ENCODE results near the gene IGSF21. TPM values are rescaled to one million over a fixed set of nuclear protein-coding genes. Genes with fewer than 3 reads are reported as not detected.
"Not testable (repeated sequence)": the region's sequence is repeated elsewhere in the genome, so short reads cannot be mapped to it uniquely, and the experiment has no call there.

Gene IGSF21
- polyA plus RNA-seq, 4 donors = 0.23 to 0.75 (median 0.40) TPM

DNA sequence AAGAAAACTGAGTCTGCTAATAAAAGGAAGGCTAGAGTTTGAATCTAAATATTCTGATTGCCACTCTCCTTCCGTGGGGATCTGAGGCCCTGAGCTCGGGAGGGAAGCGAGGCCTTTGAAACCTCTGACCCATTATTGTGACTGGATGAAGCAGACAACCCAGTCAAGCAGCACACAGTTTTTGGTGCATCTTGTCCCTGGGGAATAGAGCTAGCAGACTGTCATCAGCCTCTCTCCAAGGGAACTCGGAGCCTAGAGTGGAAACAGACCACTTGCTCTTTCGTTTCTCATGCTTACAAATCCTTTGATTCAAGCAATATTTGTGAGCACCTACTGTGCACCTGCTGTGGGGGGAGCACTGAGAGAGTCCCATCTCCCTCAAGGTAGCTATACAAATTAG lies 240.0 kb downstream of the IGSF21 start:
- no peak for DNase-seq (ENCODE audit: low read depth in 4 of 4, low spot score in 3 of 4)

DNA sequence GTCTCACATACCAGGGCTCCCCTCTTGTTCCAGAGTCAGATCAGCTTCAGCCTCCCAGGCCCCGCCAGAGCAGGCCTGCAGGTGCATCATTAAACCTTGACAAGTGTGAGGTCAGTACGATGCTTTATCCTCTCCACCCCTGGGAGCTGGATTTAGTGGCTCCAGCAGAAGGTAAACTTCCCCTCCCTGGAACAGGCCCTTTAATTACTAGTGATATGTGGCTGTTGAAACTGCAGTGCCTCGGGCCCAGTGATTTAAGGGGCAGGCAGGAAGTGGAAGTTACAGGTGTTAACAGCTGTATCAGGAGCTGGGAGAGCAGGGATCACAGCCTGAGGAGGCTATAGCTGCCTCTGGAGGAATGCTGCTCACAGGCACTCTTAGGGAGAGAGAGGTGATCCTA lies 240.8 kb downstream of the IGSF21 start:
- DNase-seq (ENCODE audit: low read depth in 4 of 4, low spot score in 3 of 4) = peak in 1 of 4 donors; percentile 24

- no peak for DNase-seq (ENCODE audit: low read depth in 4 of 4, low spot score in 3 of 4)
Measured at GRCh38 chr1:18350747-18351146, 243.1 kb downstream of the IGSF21 start.

GRCh38 chr1:18351735-18352134 lies 244.1 kb downstream of the IGSF21 start:
- DNase-seq (ENCODE audit: low read depth in 4 of 4, low spot score in 3 of 4) = no peak

GRCh38 chr1:18352636-18353265 lies 245.2 kb downstream of the IGSF21 start:
- peak in 1 of 4 donors; percentile 24 for DNase-seq (ENCODE audit: low read depth in 4 of 4, low spot score in 3 of 4)

DNA sequence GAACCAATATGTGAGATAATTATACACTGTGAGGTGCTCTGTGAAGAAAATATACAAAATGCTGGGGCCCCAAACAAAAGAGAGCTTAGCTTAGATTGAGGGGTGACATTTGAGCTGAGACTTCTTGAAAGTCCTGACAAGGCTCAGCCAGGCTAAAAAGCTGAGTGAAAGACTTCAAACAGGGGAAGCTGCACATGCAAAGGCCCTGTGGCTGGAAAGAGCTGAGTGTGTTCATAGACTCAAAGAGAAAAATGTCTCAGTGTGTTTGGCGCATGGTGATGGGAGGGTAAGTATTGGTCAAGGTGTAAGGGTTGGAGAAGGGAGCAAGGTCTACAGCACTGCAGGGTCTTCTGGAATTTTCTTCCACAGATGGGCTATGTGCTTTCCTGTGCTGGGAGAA lies 245.9 kb downstream of the IGSF21 start:
- no peak for DNase-seq (ENCODE audit: low read depth in 4 of 4, low spot score in 3 of 4)

GRCh38 chr1:18353992-18354391 lies 246.4 kb downstream of the IGSF21 start:
- no peak for DNase-seq (ENCODE audit: low read depth in 4 of 4, low spot score in 3 of 4)

DNA sequence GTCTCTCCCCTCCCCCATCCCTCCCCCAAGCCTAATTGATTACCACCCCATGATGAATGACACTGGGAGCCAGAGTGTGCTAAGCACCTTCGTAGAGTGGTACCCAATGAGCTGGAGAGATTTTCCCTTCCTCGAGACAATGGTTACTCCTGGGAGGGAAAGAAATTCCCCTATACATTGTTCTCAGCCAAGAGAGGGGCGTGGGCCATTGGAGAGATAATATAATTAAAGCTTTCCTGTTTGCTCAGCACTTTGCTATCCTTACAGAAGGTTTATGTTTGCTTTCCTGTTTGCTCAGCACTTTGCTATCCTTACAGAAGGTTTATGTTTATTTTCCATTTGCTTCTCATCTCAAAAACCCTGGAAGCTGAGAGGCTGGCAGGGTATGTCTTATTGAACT lies 247.0 kb downstream of the IGSF21 start:
- no peak for DNase-seq (ENCODE audit: low read depth in 4 of 4, low spot score in 3 of 4)

- DNase-seq (ENCODE audit: low read depth in 4 of 4, low spot score in 3 of 4) = no peak
Measured at GRCh38 chr1:18357622-18358230, 250.1 kb downstream of the IGSF21 start.

DNA sequence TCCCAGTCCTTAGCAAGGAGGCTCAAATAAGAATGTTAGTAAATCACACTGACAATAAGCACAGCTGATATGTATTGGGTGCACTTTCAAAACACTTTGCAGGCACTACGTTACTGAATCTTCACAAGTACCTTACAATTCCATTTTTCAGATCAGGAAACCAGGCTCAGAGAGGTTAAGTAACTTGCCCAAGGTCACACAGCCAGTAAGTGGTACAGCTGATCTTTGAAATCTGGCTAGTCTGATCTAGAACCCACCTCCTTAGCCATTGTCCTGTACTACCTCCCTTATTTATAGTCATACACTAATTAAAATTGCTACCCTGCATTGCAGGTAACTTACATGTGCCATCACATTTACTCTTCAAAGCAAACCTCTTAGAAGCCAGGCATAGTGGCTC lies 251.0 kb downstream of the IGSF21 start:
- DNase-seq (ENCODE audit: low read depth in 4 of 4, low spot score in 3 of 4) = no peak

DNA sequence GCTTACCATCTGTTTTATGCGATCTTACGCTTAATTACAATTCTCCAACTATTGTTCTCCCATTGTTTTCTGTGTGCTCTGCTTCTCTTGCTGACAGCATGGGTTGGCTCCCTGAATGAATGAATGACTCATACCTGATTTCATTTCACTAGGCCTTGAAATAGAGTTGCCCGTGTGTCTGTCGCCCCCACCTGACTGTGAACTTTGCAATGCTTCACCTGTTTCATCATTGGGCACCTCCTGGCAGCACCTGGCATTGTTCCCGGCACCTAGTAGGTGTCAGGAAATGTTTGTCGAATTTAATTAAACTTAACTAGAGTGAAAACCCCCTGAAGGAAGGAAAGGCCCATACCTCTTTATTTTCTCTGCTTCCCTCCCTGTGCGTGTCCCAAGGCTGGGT lies 252.7 kb downstream of the IGSF21 start:
- DNase-seq (ENCODE audit: low read depth in 4 of 4, low spot score in 3 of 4) = no peak

DNA sequence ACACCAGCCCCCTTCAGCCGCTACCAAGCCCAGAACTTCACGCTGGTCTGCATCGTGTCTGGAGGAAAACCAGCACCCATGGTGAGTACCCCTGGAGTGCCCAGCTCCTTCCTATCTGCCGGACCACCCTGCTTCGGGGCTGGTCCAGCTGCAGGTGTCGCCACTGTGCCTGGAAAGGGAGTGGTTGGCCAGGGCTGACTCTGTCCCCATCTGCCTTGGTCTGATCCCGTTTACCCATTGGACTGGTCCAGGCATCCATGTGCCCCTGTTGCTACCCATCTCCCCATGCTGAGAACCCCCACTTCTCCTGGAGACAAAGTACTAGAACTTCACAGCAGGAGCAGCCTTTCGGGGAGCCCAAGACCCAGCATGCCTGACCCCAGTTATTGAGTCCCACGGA lies 254.6 kb downstream of the IGSF21 start:
- DNase-seq (ENCODE audit: low read depth in 4 of 4, low spot score in 3 of 4) = no peak

GRCh38 chr1:18363436-18363835 lies 255.8 kb downstream of the IGSF21 start:
- no peak for DNase-seq (ENCODE audit: low read depth in 4 of 4, low spot score in 3 of 4)

- DNase-seq (ENCODE audit: low read depth in 4 of 4, low spot score in 3 of 4) = no peak
Measured at GRCh38 chr1:18365099-18365705, 257.6 kb downstream of the IGSF21 start.

- DNase-seq (ENCODE audit: low read depth in 4 of 4, low spot score in 3 of 4) = not testable (repeated sequence)
Measured at GRCh38 chr1:18372505-18372904, 264.9 kb downstream of the IGSF21 start.

- DNase-seq (ENCODE audit: low read depth in 4 of 4, low spot score in 3 of 4) = no peak
Measured at GRCh38 chr1:18373151-18373550, 265.6 kb downstream of the IGSF21 start.

DNA sequence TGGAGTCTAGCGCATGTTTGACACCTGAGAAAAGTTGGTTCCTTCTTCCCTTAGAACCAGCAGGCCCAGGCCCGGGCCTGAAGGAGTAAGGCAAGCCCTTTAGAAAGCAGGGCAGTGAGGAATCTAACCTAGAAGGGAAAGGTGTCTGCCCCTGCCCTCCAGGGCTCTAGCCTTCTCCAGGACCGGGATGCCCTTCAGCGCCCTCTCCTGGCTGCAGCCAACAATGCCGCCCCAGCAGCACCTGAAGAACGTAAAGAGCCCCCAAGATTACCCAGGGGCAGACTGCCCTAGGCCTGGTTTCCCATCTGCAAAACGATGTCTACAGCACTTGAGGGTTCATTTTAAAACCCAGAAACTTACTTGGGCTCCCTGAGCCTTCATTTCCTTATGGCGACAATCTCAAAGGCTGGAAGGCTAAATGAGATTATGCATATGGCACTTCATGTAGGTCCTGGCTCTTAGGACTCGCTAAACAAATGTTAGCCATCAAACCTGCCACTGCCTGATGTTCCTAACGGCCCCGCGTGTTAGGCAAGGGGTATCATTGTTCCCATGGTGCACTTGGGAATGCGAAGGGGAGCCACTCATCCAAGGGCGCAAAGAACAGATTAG lies 266.4 kb downstream of the IGSF21 start:
- no peak for DNase-seq (ENCODE audit: low read depth in 4 of 4, low spot score in 3 of 4)

DNA sequence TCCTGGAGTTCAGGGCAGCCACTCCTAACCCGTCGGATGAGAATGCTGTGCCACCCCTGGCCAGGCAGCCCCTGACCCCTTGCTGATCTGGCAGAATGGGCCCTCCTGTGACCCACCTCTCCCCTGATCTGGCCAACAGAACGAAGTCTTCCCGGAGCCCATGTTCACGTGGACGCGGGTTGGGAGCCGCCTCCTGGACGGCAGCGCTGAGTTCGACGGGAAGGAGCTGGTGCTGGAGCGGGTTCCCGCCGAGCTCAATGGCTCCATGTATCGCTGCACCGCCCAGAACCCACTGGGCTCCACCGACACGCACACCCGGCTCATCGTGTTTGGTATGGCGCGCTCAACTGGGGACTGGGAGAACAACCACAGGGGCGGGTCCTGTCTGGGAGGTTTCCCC lies 269.1 kb downstream of the IGSF21 start:
- no peak for DNase-seq (ENCODE audit: low read depth in 4 of 4, low spot score in 3 of 4)

DNA sequence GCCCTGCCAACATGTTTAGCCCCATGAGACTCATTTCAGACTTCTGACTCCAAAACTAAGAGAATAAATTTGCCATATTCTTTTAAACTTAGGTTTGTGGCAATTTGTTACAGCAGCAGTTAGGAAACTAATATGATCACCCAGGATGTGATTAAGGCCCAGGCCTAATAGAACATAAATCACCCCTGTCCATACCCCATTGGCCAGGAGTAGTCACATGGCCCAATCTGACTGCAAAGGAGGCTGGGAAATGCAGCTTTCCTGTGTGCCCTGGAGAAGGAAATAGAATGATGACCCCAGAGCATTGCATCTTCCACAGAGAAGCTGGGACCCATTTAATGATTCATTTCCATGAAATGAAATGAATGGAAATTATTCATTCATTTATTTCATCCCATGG lies 272.7 kb downstream of the IGSF21 start:
- DNase-seq (ENCODE audit: low read depth in 4 of 4, low spot score in 3 of 4) = no peak

GRCh38 chr1:18384059-18384458 lies 276.5 kb downstream of the IGSF21 start:
- DNase-seq (ENCODE audit: low read depth in 4 of 4, low spot score in 3 of 4) = no peak

GRCh38 chr1:18384471-18384870 lies 276.9 kb downstream of the IGSF21 start:
- no peak for DNase-seq (ENCODE audit: low read depth in 4 of 4, low spot score in 3 of 4)

GRCh38 chr1:18385239-18385790 lies 277.7 kb downstream of the IGSF21 start:
- DNase-seq (ENCODE audit: low read depth in 4 of 4, low spot score in 3 of 4) = peak; percentile 41 to 53 (median 50)
